PC-9 (cell line): ENCODE results near the gene MEIS2.

ENCODE experiments used
- CTCF ChIP-seq: fragments of 200-600 bp; sonication (generic); conservative IDR thresholded peaks from 2 replicates; pipeline ENCODE4 v1.6.1; 2017; ENCODE audit warnings: mixed run types, antibody characterized with exemption, mild to moderate bottlenecking, moderate library complexity
- EZH2 ChIP-seq: fragments of 200-600 bp; sonication (generic); IDR thresholded peaks from 2 replicates; pipeline ENCODE4 v1.8.0; 2017; ENCODE audit warnings: antibody characterized with exemption, low read depth

- TF ChIP-seq CTCF: no peak
- no peak for TF ChIP-seq EZH2
Observed at GRCh38 chr15:37107071-37107743, 6.9 kb upstream of the MEIS2 start.
